Measurements from ENCODE around the gene MED15.

Gene MED15

DNA sequence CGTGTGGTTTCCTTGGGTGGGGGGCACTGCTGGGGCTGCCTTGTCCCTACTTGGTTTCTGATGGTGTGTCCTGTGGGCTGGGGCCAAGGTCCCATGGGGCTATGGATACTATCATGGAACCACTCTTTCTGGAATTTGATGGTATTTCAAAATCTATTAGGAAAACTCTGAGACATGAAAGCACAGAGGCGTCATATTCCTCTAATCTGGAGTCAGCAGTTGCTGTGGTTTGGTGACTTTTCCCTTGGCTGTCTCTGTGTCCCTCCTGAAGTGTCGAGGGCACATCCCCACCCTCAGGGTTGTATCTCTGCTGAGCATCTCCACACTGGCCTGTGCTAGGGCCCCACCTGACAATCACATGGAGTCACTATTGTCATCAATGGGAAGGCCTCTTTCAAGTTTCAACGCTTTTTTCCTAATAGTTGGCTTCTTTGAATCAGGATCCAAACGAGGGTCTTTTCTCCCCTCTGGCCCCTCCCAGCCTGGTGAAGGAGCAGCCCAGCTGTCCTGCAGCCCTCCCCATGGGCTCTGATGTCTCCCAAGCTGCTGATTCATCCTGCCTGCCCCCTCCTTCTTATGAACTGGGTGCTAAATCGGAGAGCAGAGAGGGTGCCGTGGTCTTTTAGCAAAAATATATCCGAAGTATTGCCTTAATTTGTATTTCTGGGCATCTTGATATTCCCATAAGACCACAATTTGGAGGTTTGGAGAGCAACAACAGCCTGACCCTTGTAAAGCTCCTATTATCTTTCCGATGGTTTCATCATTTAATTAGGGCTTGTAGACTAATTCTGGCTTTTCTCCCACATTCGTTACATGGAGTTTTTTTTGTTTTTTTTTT lies 38.5 kb downstream of the MED15 start:
- Histone ChIP-seq H4K20me1 (ENCODE audit: control insufficient read depth, insufficient read depth, low read depth, low read length) (peaks cover 16% of the 10 kb centered on the region; the same call in 1 of the 2 replicates), H3K4me2 (ENCODE audit: low read length) (no peak overlapping the region)

DNA sequence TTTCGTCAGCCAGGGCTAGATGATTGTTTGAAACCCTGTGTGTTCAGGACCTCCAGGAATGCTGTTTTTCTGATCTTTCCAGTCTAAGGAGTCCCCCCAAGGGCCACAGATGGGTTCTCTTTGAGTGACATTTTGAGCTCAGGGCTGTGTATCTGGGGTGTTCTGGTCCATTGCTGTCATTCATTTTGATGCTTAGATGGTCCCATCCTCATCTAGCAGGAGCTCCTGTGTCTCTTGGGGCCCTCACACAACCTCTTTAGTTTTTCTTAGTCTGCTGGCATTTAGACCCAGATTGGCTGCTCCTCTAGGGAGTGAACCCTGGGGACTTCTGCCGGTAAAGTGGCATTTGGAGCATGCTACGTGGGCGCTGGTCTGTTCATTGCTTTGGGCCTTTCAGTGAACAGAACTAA lies 39.1 kb downstream of the MED15 start:
- no peaks in the 10 kb centered on the region for H3K9me2 ChIP-seq (replicated peaks; ENCODE audit: control insufficient read depth, low read length)
- no peak overlapping the region for H3K27ac ChIP-seq (ENCODE audit: low read depth, low read length)
- no peak overlapping the region for H3K4me3 ChIP-seq (ENCODE audit: low read length)
- H3K9me3 ChIP-seq (ENCODE audit: control insufficient read depth, insufficient read depth, low read length): no peaks in the 10 kb centered on the region
- no peak overlapping the region for H3K4me2 ChIP-seq (ENCODE audit: low read length)
- H3K36me3 ChIP-seq (ENCODE audit: control insufficient read depth, low read length): peaks cover 52% of the 10 kb centered on the region
- H4K20me1 ChIP-seq (ENCODE audit: control insufficient read depth, insufficient read depth, low read depth, low read length): peaks cover 17% of the 10 kb centered on the region; the same call in 1 of the 2 replicates
- no peaks in the 10 kb centered on the region for H3F3A ChIP-seq (ENCODE audit: control insufficient read depth, insufficient read depth)
- no peaks in the 10 kb centered on the region for H3K27me3 ChIP-seq (ENCODE audit: control insufficient read depth, low read length)
- TF ChIP-seq, protein P1, sequence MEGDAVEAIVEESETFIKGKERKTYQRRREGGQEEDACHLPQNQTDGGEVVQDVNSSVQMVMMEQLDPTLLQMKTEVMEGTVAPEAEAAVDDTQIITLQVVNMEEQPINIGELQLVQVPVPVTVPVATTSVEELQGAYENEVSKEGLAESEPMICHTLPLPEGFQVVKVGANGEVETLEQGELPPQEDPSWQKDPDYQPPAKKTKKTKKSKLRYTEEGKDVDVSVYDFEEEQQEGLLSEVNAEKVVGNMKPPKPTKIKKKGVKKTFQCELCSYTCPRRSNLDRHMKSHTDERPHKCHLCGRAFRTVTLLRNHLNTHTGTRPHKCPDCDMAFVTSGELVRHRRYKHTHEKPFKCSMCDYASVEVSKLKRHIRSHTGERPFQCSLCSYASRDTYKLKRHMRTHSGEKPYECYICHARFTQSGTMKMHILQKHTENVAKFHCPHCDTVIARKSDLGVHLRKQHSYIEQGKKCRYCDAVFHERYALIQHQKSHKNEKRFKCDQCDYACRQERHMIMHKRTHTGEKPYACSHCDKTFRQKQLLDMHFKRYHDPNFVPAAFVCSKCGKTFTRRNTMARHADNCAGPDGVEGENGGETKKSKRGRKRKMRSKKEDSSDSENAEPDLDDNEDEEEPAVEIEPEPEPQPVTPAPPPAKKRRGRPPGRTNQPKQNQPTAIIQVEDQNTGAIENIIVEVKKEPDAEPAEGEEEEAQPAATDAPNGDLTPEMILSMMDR (IDR thresholded peaks at IDR 0.05; ENCODE audit: low read depth, low read length, poor library complexity, severe bottlenecking): no peak
- TF ChIP-seq EZH2phosphoT487 (IDR thresholded peaks at IDR 0.05; ENCODE audit: borderline replicate concordance, low read length): no peak
- peaks cover 8% of the 10 kb centered on the region; the same call in 1 of the 2 replicates for H3K4me1 ChIP-seq (ENCODE audit: control insufficient read depth, low read length)
- H3K79me2 ChIP-seq (ENCODE audit: control insufficient read depth, low read length): peaks cover 80% of the 10 kb centered on the region

More for the DNA sequence above, 38.5 kb downstream of the MED15 start:
- Histone ChIP-seq H3K36me3 (ENCODE audit: control insufficient read depth, low read length) (peaks cover 47% of the 10 kb centered on the region), H3K4me1 (ENCODE audit: control insufficient read depth, low read length) (peaks cover 8% of the 10 kb centered on the region; the same call in 1 of the 2 replicates), H3K9me2 (replicated peaks; ENCODE audit: control insufficient read depth, low read length) (no peaks in the 10 kb centered on the region), H3K4me3 (ENCODE audit: low read length) (no peak overlapping the region), H3K27ac (ENCODE audit: low read depth, low read length) (no peak overlapping the region), H3K27me3 (ENCODE audit: control insufficient read depth, low read length) (no peaks in the 10 kb centered on the region), H3F3A (ENCODE audit: control insufficient read depth, insufficient read depth) (no peaks in the 10 kb centered on the region), H3K9me3 (ENCODE audit: control insufficient read depth, insufficient read depth, low read length) (no peaks in the 10 kb centered on the region), H3K79me2 (ENCODE audit: control insufficient read depth, low read length) (peaks cover 79% of the 10 kb centered on the region)
- TF ChIP-seq, protein P1 (IDR thresholded peaks at IDR 0.05; ENCODE audit: low read depth, low read length, poor library complexity, severe bottlenecking): no peak
- TF ChIP-seq EZH2phosphoT487 (IDR thresholded peaks at IDR 0.05; ENCODE audit: borderline replicate concordance, low read length): no peak

DNA sequence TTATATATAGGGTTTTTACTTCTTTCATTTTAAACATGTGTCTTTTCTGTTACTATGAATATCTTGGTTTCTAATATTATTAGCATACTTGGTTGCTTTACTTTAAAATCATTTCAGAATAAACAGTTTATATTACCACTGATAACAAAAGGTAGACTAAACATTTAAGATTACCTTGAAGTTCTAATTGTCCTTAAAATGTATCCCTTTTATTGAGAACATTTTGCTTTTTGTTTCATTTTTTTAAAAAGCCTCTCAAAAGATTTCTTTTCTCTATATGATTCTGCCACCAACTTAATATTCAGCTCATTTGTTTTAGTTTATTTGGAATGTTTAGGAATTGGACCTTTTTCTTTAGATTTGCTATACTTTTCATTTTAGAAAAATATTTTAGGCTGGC lies 39.6 kb downstream of the MED15 start:
- no peaks in the 10 kb centered on the region for H3K27me3 ChIP-seq (ENCODE audit: control insufficient read depth, low read length)
- no peak overlapping the region for H3K4me3 ChIP-seq (ENCODE audit: low read length)
- H3F3A ChIP-seq (ENCODE audit: control insufficient read depth, insufficient read depth): no peaks in the 10 kb centered on the region
- H3K79me2 ChIP-seq (ENCODE audit: control insufficient read depth, low read length): peaks cover 83% of the 10 kb centered on the region
- peaks cover 55% of the 10 kb centered on the region for H3K36me3 ChIP-seq (ENCODE audit: control insufficient read depth, low read length)
- H3K9me3 ChIP-seq (ENCODE audit: control insufficient read depth, insufficient read depth, low read length): no peaks in the 10 kb centered on the region
- no peak overlapping the region for H3K4me2 ChIP-seq (ENCODE audit: low read length)
- peaks cover 8% of the 10 kb centered on the region; the same call in 1 of the 2 replicates for H3K4me1 ChIP-seq (ENCODE audit: control insufficient read depth, low read length)
- H3K27ac ChIP-seq (ENCODE audit: low read depth, low read length): no peak overlapping the region
- H4K20me1 ChIP-seq (ENCODE audit: control insufficient read depth, insufficient read depth, low read depth, low read length): peaks cover 21% of the 10 kb centered on the region; the same call in 1 of the 2 replicates
- TF ChIP-seq, protein P1 (IDR thresholded peaks at IDR 0.05; ENCODE audit: low read depth, low read length, poor library complexity, severe bottlenecking): no peak
- TF ChIP-seq EZH2phosphoT487 (IDR thresholded peaks at IDR 0.05; ENCODE audit: borderline replicate concordance, low read length): no peak
- H3K9me2 ChIP-seq (replicated peaks; ENCODE audit: control insufficient read depth, low read length): no peaks in the 10 kb centered on the region
